C4-2B (cell line): ENCODE results near the gene MINDY4B.

Experiments
- H3K27ac ChIP-seq: fragments of 450-650 bp; 2 replicates; pipeline ENCODE4 v1.5.1; 2017
- ZFX ChIP-seq: fragments of 450-650 bp; IDR thresholded peaks from 2 replicates; pipeline ENCODE4 v1.6.1; 2017
- TF ChIP-seq, protein P1 (sequence below): fragments of 450-650 bp; conservative IDR thresholded peaks from 2 replicates; pipeline ENCODE4 v1.5.1; 2017; ENCODE audit warnings: mild to moderate bottlenecking

MINDY4B gene

DNA sequence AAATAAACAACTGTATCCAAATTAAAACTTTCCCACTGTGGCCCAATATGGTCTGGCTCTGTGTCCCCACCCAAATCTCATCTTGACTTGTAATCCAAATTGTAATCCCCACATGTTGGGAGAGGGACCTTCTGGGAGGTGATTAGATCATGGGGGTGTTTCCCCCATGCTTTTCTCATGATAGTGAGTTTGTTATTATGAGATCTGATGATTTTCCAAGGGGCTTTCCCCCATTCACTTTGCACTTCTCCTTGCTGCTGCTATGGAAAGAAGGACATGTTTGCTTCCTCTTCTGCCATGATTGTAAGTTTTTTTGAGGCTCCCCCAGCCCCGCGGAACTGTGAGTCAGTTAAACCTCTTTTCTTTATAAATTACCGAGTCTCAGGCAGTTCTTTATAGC, 55.0 kb downstream of the MINDY4B start:
- TF ChIP-seq, protein P1, sequence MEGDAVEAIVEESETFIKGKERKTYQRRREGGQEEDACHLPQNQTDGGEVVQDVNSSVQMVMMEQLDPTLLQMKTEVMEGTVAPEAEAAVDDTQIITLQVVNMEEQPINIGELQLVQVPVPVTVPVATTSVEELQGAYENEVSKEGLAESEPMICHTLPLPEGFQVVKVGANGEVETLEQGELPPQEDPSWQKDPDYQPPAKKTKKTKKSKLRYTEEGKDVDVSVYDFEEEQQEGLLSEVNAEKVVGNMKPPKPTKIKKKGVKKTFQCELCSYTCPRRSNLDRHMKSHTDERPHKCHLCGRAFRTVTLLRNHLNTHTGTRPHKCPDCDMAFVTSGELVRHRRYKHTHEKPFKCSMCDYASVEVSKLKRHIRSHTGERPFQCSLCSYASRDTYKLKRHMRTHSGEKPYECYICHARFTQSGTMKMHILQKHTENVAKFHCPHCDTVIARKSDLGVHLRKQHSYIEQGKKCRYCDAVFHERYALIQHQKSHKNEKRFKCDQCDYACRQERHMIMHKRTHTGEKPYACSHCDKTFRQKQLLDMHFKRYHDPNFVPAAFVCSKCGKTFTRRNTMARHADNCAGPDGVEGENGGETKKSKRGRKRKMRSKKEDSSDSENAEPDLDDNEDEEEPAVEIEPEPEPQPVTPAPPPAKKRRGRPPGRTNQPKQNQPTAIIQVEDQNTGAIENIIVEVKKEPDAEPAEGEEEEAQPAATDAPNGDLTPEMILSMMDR, result no peak
- no peak for TF ChIP-seq ZFX
- H3K27ac ChIP-seq, result no peak overlapping the region

DNA sequence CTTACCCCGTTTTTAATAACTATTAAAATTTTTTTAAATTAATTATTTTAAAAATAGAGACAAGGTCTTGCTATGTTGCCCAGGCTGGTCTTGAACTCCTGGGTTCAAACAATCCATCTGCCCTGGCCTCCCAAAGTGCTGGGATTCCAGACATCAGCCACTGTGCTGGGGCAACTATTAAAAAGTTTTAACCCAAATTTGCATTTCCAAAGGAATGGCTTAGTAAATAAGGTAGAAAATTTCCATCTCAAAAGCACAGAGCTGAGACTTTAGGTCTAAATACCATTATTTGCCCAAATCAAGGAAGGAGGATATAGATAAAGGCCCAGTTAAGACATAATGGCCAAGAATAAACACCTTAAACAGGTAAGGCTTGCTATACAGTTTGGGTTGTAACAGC, 56.4 kb downstream of the MINDY4B start:
- TF ChIP-seq, protein P1, result no peak
- TF ChIP-seq ZFX, result no peak
- H3K27ac ChIP-seq, result no peak overlapping the region

DNA sequence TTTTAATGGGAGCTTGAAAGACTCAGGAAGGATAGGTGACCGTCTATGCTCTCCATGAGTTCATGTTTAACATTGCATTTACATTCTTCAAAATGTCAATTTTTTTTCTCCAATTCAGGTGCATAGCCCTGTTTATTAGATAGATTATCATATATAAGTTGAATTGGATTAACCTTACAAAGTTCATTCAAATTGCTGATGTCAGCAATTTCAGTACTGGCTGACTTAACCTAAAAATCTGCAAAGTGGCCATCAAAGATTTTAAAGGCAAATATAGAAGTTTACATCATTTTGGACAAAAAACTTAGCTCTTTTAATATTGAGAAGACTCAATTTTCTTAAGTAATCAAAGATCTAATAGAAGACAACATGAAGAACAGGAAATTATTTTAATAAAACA, 57.8 kb downstream of the MINDY4B start:
- no peak for TF ChIP-seq ZFX
- TF ChIP-seq, protein P1, result no peak
- no peak overlapping the region for H3K27ac ChIP-seq

DNA sequence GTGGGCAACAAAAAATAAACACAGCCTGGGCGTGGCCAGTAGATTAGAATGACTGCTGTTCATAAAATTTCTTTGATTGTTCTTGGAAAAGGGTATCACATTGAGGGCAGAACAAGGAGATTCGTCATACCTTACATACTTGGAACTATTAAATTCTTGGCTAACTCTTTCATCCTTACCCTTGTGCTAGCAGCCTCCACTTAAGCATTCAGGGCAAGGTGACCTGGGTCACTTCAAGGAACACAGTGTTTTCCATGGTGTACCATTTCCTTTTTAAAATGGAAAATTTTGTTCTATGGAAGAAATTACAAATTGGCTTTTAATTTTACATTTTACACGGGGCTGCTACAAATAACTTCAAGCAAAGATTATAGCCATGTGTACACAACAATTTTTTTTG, 60.8 kb downstream of the MINDY4B start:
- H3K27ac ChIP-seq, result no peak overlapping the region
- TF ChIP-seq, protein P1, result no peak
- no peak for TF ChIP-seq ZFX

DNA sequence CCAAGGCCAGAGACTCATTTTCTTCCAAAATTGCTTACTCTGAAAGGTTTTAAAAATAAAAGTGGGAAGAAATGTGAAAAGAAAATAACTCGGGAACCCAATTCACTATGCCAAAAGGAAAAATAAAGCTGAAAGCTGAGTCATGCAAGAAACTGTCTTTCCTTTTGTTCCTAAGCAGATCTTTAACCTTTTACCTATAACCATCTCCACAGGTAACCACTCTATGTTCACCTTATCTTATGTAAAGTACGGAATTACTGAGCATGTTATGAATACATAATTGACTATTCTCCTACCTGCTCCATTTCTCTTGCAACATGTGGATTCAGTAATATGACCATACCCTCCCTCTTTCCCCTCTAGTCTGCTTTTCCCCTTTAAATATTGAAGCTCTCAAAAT, 62.0 kb downstream of the MINDY4B start:
- no peak overlapping the region for H3K27ac ChIP-seq
- TF ChIP-seq, protein P1, result no peak
- TF ChIP-seq ZFX, result no peak

DNA sequence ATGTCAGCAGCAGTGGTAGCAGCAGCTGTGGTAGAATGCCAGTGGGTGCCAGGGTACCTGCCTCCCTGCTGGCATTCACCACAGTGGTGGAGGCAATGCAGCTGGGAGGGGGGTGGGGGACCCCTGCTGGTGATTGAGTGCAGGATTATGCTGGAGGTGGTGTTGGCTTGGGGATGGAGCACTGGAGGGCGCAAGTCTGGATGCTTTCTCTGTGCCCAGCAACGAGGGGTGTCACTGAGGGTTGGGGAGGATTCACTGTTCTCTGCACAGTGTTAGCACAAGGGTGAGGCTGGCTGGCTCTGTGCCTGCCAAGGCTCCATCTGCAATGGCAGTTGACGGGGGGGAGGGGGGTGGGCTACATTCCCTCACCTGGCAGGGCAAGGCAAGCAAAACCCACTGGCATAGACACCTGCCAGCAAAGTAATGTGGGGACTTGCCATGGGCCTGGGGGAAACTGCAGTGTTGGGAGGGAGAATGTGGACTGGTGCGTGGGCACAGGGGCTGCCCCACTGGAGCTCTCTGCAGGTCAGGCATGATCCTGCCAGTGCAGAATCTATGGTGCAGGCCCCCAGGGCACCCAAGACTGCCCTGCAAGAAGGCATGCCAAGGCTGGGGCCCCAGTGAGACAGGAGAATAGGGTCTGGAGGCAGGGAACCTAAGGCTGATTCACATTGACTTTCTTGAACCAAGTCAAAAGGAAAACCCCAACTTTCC, 64.3 kb downstream of the MINDY4B start:
- H3K27ac ChIP-seq, result no peak overlapping the region

GRCh38 chr3:150830745-150831144, 74.5 kb downstream of the MINDY4B start:
- no peak for TF ChIP-seq ZFX
- TF ChIP-seq, protein P1, result no peak
- H3K27ac ChIP-seq, result no peak overlapping the region

More for the DNA sequence above, 64.3 kb downstream of the MINDY4B start:
- TF ChIP-seq, protein P1, result no peak
